ENCODE measurements around the gene EOGT. TPM values are rescaled to one million over a fixed set of nuclear protein-coding genes. Genes with fewer than 3 reads are reported as not detected.

Gene EOGT
- total and polyA plus RNA-seq, 10 of the 15 experiments (the other 5 are each of a cell fraction or from before 2014, with no cell fraction given) = 3.5 to 16.5 (median 8.3) TPM

DNA sequence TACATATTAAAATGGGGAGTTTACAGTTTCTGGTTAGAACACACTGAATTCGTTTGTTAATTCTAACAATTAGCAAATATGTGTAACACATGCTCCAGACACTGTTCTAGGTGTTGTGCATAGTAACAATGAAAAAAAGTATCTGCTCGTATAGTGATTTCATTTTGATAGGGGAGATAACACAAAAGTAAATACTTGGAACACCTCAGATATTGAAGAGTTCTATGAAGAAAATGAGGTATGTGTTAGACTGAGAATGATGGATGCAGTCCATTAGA, 45.4 kb upstream of the EOGT start (continued):
- TF ChIP-seq, protein P1, sequence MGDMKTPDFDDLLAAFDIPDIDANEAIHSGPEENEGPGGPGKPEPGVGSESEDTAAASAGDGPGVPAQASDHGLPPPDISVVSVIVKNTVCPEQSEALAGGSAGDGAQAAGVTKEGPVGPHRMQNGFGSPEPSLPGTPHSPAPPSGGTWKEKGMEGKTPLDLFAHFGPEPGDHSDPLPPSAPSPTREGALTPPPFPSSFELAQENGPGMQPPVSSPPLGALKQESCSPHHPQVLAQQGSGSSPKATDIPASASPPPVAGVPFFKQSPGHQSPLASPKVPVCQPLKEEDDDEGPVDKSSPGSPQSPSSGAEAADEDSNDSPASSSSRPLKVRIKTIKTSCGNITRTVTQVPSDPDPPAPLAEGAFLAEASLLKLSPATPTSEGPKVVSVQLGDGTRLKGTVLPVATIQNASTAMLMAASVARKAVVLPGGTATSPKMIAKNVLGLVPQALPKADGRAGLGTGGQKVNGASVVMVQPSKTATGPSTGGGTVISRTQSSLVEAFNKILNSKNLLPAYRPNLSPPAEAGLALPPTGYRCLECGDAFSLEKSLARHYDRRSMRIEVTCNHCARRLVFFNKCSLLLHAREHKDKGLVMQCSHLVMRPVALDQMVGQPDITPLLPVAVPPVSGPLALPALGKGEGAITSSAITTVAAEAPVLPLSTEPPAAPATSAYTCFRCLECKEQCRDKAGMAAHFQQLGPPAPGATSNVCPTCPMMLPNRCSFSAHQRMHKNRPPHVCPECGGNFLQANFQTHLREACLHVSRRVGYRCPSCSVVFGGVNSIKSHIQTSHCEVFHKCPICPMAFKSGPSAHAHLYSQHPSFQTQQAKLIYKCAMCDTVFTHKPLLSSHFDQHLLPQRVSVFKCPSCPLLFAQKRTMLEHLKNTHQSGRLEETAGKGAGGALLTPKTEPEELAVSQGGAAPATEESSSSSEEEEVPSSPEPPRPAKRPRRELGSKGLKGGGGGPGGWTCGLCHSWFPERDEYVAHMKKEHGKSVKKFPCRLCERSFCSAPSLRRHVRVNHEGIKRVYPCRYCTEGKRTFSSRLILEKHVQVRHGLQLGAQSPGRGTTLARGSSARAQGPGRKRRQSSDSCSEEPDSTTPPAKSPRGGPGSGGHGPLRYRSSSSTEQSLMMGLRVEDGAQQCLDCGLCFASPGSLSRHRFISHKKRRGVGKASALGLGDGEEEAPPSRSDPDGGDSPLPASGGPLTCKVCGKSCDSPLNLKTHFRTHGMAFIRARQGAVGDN (IDR thresholded peaks at IDR 0.05) = no peak
- no peak for TF ChIP-seq YBX1 (IDR thresholded peaks at IDR 0.05)
- TF ChIP-seq, protein P2, sequence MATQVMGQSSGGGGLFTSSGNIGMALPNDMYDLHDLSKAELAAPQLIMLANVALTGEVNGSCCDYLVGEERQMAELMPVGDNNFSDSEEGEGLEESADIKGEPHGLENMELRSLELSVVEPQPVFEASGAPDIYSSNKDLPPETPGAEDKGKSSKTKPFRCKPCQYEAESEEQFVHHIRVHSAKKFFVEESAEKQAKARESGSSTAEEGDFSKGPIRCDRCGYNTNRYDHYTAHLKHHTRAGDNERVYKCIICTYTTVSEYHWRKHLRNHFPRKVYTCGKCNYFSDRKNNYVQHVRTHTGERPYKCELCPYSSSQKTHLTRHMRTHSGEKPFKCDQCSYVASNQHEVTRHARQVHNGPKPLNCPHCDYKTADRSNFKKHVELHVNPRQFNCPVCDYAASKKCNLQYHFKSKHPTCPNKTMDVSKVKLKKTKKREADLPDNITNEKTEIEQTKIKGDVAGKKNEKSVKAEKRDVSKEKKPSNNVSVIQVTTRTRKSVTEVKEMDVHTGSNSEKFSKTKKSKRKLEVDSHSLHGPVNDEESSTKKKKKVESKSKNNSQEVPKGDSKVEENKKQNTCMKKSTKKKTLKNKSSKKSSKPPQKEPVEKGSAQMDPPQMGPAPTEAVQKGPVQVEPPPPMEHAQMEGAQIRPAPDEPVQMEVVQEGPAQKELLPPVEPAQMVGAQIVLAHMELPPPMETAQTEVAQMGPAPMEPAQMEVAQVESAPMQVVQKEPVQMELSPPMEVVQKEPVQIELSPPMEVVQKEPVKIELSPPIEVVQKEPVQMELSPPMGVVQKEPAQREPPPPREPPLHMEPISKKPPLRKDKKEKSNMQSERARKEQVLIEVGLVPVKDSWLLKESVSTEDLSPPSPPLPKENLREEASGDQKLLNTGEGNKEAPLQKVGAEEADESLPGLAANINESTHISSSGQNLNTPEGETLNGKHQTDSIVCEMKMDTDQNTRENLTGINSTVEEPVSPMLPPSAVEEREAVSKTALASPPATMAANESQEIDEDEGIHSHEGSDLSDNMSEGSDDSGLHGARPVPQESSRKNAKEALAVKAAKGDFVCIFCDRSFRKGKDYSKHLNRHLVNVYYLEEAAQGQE (IDR thresholded peaks at IDR 0.05; ENCODE audit: low read depth, low read length) = no peak

Data from GM12878 (cell line).